Gastroesophageal sphincter (tissue), 3 donors: ENCODE measurements around the gene NMRAL1.

ENCODE experiments used
- EP300 ChIP-seq: sonication (generic); formaldehyde crosslinking; IDR thresholded peaks from one replicate; pipeline ENCODE4 v1.6.1; 2017; ENCODE audit warnings: antibody characterized with exemption, mild to moderate bottlenecking
- POLR2A ChIP-seq, 2 donors: fragments of 450-650 bp; IDR thresholded peaks; one replicate each; pipeline ENCODE4 v1.6.1; 2017; ENCODE audit warnings: antibody characterized with exemption in 2 of 2, mild to moderate bottlenecking in 2 of 2, moderate library complexity in 1 of 2
- TF ChIP-seq, protein P1 (sequence below), 4 experiments: fragments of 200-600 bp in 2 of 4; fragments of 450-650 bp in 2 of 4; sonication (generic) in 1 of 4; IDR thresholded peaks; one replicate each; pipeline ENCODE4 v1.5.1; 2017 to 2019; ENCODE audit warnings: antibody characterized with exemption in 4 of 4, mild to moderate bottlenecking in 2 of 4, moderate library complexity in 2 of 4

DNA sequence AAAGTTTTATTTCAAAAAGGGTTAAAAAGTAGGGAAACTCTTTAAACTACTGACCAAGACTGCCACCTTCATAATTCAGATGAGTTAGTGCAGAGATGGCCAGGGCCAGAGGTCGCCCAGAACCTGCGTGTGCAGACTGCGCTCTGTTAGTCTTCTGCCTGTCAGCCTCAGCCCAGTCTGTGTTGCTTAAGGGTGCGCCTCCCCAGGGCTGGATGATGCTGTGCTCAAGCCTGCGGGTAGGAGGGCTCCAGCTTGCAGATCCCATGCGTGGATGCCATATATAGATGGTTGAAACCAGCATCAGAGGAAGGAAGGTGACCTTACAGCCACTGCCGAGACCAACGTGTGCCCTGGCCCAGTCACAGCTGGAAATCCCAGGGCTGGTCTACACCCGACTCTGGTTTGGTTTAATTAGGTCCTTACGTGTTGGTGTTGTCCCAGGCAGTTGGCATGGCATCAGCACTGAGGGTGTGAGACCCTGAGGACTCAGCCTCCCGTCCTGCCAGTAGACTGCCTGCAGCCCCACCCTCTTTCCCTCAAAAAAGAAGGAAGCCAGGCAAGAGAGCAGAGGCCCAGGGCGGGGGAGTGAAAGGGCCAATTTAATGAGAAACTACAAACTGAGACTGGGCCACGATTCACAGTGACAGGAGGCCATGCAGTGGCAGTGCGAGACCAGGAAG, 36.5 kb upstream of the NMRAL1 start:
- TF ChIP-seq, protein P1, sequence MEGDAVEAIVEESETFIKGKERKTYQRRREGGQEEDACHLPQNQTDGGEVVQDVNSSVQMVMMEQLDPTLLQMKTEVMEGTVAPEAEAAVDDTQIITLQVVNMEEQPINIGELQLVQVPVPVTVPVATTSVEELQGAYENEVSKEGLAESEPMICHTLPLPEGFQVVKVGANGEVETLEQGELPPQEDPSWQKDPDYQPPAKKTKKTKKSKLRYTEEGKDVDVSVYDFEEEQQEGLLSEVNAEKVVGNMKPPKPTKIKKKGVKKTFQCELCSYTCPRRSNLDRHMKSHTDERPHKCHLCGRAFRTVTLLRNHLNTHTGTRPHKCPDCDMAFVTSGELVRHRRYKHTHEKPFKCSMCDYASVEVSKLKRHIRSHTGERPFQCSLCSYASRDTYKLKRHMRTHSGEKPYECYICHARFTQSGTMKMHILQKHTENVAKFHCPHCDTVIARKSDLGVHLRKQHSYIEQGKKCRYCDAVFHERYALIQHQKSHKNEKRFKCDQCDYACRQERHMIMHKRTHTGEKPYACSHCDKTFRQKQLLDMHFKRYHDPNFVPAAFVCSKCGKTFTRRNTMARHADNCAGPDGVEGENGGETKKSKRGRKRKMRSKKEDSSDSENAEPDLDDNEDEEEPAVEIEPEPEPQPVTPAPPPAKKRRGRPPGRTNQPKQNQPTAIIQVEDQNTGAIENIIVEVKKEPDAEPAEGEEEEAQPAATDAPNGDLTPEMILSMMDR (IDR thresholded peaks at IDR 0.05): no peak
- TF ChIP-seq POLR2A (IDR thresholded peaks at IDR 0.05): no peak
- no peak for TF ChIP-seq EP300
